Tibial nerve (tissue), 4 donors: ENCODE data around the gene SLC35F3. TPM values are rescaled to one million over a fixed set of nuclear protein-coding genes. Genes with fewer than 3 reads are reported as not detected.

Experiments used
- DNase-seq, 2 donors: peaks; one replicate each; pipeline ENCODE4 v3.0.0-alpha.2; 2019; ENCODE audit warnings: low spot score in 2 of 2
- H3K27ac ChIP-seq, 4 donors: fragments of 200-600 bp; sonication (generic) in 3 of 4; one replicate each; pipeline ENCODE4 v1.5.1; 2017 to 2019; ENCODE audit warnings: mild to moderate bottlenecking in 1 of 4
- H3K27me3 ChIP-seq, 2 donors: fragments of 200-600 bp; sonication (generic) in 1 of 2; one replicate each; pipeline versions ENCODE4 v1.5.1 to v1.6.0; 2017 to 2019
- H3K36me3 ChIP-seq, 3 donors: fragments of 200-600 bp; sonication (generic); one replicate each; pipeline ENCODE4 v1.5.1; 2018 to 2019
- H3K4me1 ChIP-seq, 4 donors: fragments of 200-600 bp; sonication (generic) in 3 of 4; one replicate each; pipeline ENCODE4 v1.5.1; 2017 to 2019
- H3K4me3 ChIP-seq, 4 donors: fragments of 200-600 bp; sonication (generic) in 3 of 4; one replicate each; pipeline ENCODE4 v1.5.1; 2017 to 2019; ENCODE audit warnings: mild to moderate bottlenecking in 1 of 4, moderate library complexity in 1 of 4
- H3K9me3 ChIP-seq, 4 donors: fragments of 200-600 bp; sonication (generic) in 3 of 4; one replicate each; pipeline ENCODE4 v1.5.1; 2017 to 2019
- CTCF ChIP-seq, 5 experiments: fragments of 200-600 bp in 3 of 5; fragments of 450-650 bp in 2 of 5; sonication (generic) in 3 of 5; IDR thresholded peaks; one replicate each; pipeline ENCODE4 v1.5.1; 2016 to 2019; ENCODE audit warnings: antibody characterized with exemption in 5 of 5, mild to moderate bottlenecking in 3 of 5, moderate library complexity in 2 of 5
- EP300 ChIP-seq, 2 donors: sonication (generic); formaldehyde crosslinking; IDR thresholded peaks; one replicate each; pipeline ENCODE4 v1.6.1; 2017; ENCODE audit warnings: antibody characterized with exemption in 2 of 2, mild to moderate bottlenecking in 1 of 2
- POLR2A ChIP-seq, 2 donors: fragments of 450-650 bp; IDR thresholded peaks; one replicate each; pipeline ENCODE4 v1.6.1; 2017; ENCODE audit warnings: antibody characterized with exemption in 2 of 2, mild to moderate bottlenecking in 2 of 2, moderate library complexity in 2 of 2
- WGBS, 2 donors: methylation state at CpG; one replicate each; pipeline ENCODE4 v1.1.5; 2018; 5-methylcytosine and 5-hydroxymethylcytosine counted together
- total RNA-seq, 4 donors: library from RNA; depleted of rRNA; stranded (reverse); fragments of >200 nt; gene quantifications; one replicate each; pipeline ENCODE4 v1.1.0, GENCODE V29; 2016

The SLC35F3 gene
- total RNA-seq, 4 donors from 2014 or later, result 0.90 TPM; not detected in 3

GRCh38 chr1:234197839-234198238, 293.4 kb downstream of the SLC35F3 start:
- Histone ChIP-seq H3K36me3 (no peaks in the 10 kb centered on the region), H3K9me3 (peaks cover 0 to 25% (median 0%) of the 10 kb centered on the region in 4 donors), H3K27me3 (no peaks in the 10 kb centered on the region), H3K4me3 (no peak overlapping the region), H3K4me1 (no peaks in the 10 kb centered on the region), H3K27ac (no peak overlapping the region)
- TF ChIP-seq POLR2A (IDR thresholded peaks at IDR 0.05) (no peak), EP300 (IDR thresholded peaks at IDR 0.05) (no peak), CTCF (IDR thresholded peaks at IDR 0.05) (no peak)
- DNase-seq, result no peak

GRCh38 chr1:234199476-234200127, 295.1 kb downstream of the SLC35F3 start:
- H3K9me3 ChIP-seq, result peaks cover 0 to 11% (median 0%) of the 10 kb centered on the region in 4 donors
- no peak overlapping the region for H3K27ac ChIP-seq
- H3K4me1 ChIP-seq, result no peaks in the 10 kb centered on the region
- H3K27me3 ChIP-seq, result no peaks in the 10 kb centered on the region
- H3K4me3 ChIP-seq, result no peak overlapping the region
- DNase-seq, result no peak
- TF ChIP-seq POLR2A (IDR thresholded peaks at IDR 0.05), result no peak
- TF ChIP-seq CTCF (IDR thresholded peaks at IDR 0.05), result no peak
- no peak for TF ChIP-seq EP300 (IDR thresholded peaks at IDR 0.05)
- WGBS, 2 donors, result 80 to 84% methylated on average over 2 of the region's 2 CpGs
- H3K36me3 ChIP-seq, result no peaks in the 10 kb centered on the region

- no peak for DNase-seq
- H3K27ac ChIP-seq, result no peak overlapping the region
- H3K4me1 ChIP-seq, result no peaks in the 10 kb centered on the region
- no peaks in the 10 kb centered on the region for H3K27me3 ChIP-seq
- 48 to 54% methylated on average over 4 of the region's 4 CpGs for WGBS, 2 donors
- TF ChIP-seq POLR2A (IDR thresholded peaks at IDR 0.05), result no peak
- TF ChIP-seq EP300 (IDR thresholded peaks at IDR 0.05), result no peak
- no peak for TF ChIP-seq CTCF (IDR thresholded peaks at IDR 0.05)
- H3K4me3 ChIP-seq, result no peak overlapping the region
- peaks cover 0 to 11% (median 0%) of the 10 kb centered on the region in 4 donors for H3K9me3 ChIP-seq
- H3K36me3 ChIP-seq, result no peaks in the 10 kb centered on the region
Observed at GRCh38 chr1:234200566-234200965, 296.1 kb downstream of the SLC35F3 start.

GRCh38 chr1:234201600-234201999, 297.1 kb downstream of the SLC35F3 start:
- H3K4me1 ChIP-seq, result no peaks in the 10 kb centered on the region
- H3K36me3 ChIP-seq, result no peaks in the 10 kb centered on the region
- H3K27me3 ChIP-seq, result no peaks in the 10 kb centered on the region
- H3K27ac ChIP-seq, result no peak overlapping the region
- WGBS, 2 donors, result 63 to 69% methylated on average over 5 of the region's 5 CpGs
- TF ChIP-seq POLR2A (IDR thresholded peaks at IDR 0.05), result no peak
- TF ChIP-seq CTCF (IDR thresholded peaks at IDR 0.05), result no peak
- no peak for TF ChIP-seq EP300 (IDR thresholded peaks at IDR 0.05)
- H3K4me3 ChIP-seq, result no peak overlapping the region
- peaks cover 0 to 11% (median 0%) of the 10 kb centered on the region in 4 donors for H3K9me3 ChIP-seq
- no peak for DNase-seq

- Histone ChIP-seq H3K9me3 (no peaks in the 10 kb centered on the region), H3K27ac (no peak overlapping the region), H3K4me3 (no peak overlapping the region), H3K36me3 (no peaks in the 10 kb centered on the region), H3K27me3 (no peaks in the 10 kb centered on the region), H3K4me1 (no peaks in the 10 kb centered on the region)
- no peak for TF ChIP-seq CTCF (IDR thresholded peaks at IDR 0.05)
- TF ChIP-seq POLR2A (IDR thresholded peaks at IDR 0.05), result no peak
- no peak for TF ChIP-seq EP300 (IDR thresholded peaks at IDR 0.05)
- 55 to 63% methylated on average over 7 of the region's 7 CpGs for WGBS, 2 donors
- DNase-seq, result no peak
Observed at GRCh38 chr1:234205966-234206365, 301.5 kb downstream of the SLC35F3 start.
